ENCODE measurements around the gene CNNM3. TPM values are rescaled to one million over a fixed set of nuclear protein-coding genes. Genes with fewer than 3 reads are reported as not detected.

CNNM3 gene
- total RNA-seq, 1 donor from 2014 or later, result 29.0 TPM

DNA sequence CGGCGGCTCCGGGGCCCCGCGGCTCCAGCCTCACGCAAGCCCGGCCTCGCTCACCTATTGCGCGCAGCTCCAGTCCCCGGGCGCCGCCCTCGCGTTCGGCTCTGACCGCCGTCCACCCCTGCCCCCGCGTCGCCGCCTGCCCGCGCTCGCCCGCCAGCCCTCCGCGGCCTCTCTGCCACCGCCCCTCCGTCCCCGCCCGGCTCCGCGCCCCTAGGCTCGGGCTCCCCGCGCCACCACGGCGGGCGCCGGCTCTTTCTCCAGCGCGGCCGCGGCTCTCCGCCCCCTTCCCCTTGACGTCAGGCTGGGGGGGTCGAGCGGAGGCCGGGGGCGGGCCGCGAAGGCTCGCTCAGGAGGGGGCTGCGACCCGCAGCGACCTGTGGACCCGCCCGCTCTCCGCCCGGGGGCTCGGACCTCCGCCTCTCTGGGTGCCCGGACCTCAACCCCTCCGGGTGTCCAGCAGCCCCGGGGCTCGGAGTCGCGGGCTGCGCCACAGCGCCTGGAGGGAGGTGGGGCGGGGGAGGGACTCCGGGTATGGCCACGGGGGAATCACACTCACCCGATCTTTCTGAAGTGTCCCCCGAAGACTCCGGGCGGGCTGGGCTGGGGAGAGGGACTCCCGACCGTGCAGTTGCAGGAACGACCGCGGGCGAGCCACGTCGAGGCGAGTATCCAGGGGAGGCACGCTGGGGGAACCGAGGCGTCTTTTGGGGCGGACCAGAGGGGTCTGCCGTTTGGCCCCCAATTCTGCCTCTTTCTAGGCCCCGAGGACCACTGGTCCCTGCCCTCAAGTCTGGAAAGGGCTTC lies 54.0 kb downstream of the CNNM3 start, which contains the start of gene SEMA4C:
Gene SEMA4C (minus strand): TSS at position 259 of the 804 bp plus-strand sequence. CDS start 2,194 bp downstream, outside the sequence.
- Histone ChIP-seq H3K4me3 (peak within 1 kb of the TSS; percentile 97), H3K4me1 (peaks cover 67% of the 10 kb centered on the region), H3K27me3 (ENCODE audit: low read depth) (no peaks in the 10 kb centered on the region), H3K36me3 (peaks cover 25% of the 10 kb centered on the region), H3K27ac (peak within 1 kb of the TSS; percentile 96), H3K9me3 (no peaks in the 10 kb centered on the region)
- TF ChIP-seq, protein P1, sequence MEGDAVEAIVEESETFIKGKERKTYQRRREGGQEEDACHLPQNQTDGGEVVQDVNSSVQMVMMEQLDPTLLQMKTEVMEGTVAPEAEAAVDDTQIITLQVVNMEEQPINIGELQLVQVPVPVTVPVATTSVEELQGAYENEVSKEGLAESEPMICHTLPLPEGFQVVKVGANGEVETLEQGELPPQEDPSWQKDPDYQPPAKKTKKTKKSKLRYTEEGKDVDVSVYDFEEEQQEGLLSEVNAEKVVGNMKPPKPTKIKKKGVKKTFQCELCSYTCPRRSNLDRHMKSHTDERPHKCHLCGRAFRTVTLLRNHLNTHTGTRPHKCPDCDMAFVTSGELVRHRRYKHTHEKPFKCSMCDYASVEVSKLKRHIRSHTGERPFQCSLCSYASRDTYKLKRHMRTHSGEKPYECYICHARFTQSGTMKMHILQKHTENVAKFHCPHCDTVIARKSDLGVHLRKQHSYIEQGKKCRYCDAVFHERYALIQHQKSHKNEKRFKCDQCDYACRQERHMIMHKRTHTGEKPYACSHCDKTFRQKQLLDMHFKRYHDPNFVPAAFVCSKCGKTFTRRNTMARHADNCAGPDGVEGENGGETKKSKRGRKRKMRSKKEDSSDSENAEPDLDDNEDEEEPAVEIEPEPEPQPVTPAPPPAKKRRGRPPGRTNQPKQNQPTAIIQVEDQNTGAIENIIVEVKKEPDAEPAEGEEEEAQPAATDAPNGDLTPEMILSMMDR (IDR thresholded peaks at IDR 0.05), result no peak
- ATAC-seq (peak; percentile 69 to 70), DNase-seq (peak; percentile 70)
- intact Hi-C loops (cut with DNase I), result no loop called here

DNA sequence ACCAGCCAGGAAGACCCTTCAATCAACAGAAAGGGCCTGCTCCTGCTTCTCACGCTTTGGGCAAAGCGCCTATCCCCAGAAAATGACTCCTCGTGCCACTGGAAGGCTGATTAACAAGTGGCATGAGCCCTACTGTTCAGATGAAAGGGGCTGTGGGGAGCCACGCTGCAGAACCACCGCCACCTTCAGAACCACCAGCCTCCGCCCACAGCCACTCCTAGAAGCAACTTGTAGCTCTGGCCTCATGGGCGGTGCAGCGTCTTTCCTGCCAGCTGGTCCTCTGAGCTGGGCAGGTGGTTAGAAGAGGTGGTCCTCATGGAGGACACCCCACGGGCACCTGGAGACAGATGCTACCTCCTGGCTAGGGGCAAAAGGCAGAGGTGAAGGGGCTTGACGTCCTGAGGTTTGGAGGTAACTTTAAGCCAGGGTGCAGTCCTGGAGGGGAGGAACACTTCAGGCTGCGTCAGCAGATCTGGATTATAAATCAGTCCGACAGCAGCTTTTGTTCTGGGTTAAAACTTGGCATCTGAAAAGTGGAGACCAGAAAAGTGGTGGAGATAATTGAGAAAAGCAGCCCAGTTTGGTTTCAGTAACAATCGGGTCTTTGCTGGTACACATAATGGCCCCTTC lies 54.7 kb downstream of the CNNM3 start:
- ATAC-seq (peak; percentile 21 to 25), DNase-seq (peak; percentile 75)
- TF ChIP-seq, protein P1 (IDR thresholded peaks at IDR 0.05), result no peak
- Histone ChIP-seq H3K27ac (peak overlapping the region; percentile 96), H3K4me1 (peaks cover 65% of the 10 kb centered on the region), H3K4me3 (peak overlapping the region; percentile 97), H3K36me3 (peaks cover 18% of the 10 kb centered on the region), H3K27me3 (ENCODE audit: low read depth) (no peaks in the 10 kb centered on the region), H3K9me3 (no peaks in the 10 kb centered on the region)
- intact Hi-C loops (cut with DNase I), result no loop called here

GRCh38 chr2:96872591-96873349 lies 56.7 kb downstream of the CNNM3 start:
- H3K9me3 ChIP-seq, result no peaks in the 10 kb centered on the region
- no peaks in the 10 kb centered on the region for H3K27me3 ChIP-seq (ENCODE audit: low read depth)
- DNase-seq (no peak), ATAC-seq (no peak)
- no peaks in the 10 kb centered on the region for H3K36me3 ChIP-seq
- H3K4me3 ChIP-seq, result no peak overlapping the region
- TF ChIP-seq, protein P1 (IDR thresholded peaks at IDR 0.05), result no peak
- no peak overlapping the region for H3K27ac ChIP-seq
- intact Hi-C loops (cut with DNase I), result no loop called here
- H3K4me1 ChIP-seq, result peaks cover 44% of the 10 kb centered on the region

- Histone ChIP-seq H3K4me1 (peaks cover 39% of the 10 kb centered on the region), H3K27ac (peak overlapping the region; percentile 67), H3K27me3 (ENCODE audit: low read depth) (no peaks in the 10 kb centered on the region), H3K4me3 (no peak overlapping the region), H3K36me3 (no peaks in the 10 kb centered on the region), H3K9me3 (no peaks in the 10 kb centered on the region)
- DNase-seq (no peak), ATAC-seq (no peak)
- TF ChIP-seq, protein P1 (IDR thresholded peaks at IDR 0.05), result no peak
- intact Hi-C loops (cut with DNase I), result no loop called here
These were observed 57.6 kb downstream of the CNNM3 start for GRCh38 chr2:96873651-96874096.

GRCh38 chr2:96874198-96874831 lies 58.2 kb downstream of the CNNM3 start:
- ATAC-seq (no peak), DNase-seq (no peak)
- TF ChIP-seq, protein P1 (IDR thresholded peaks at IDR 0.05), result no peak
- Histone ChIP-seq H3K27me3 (ENCODE audit: low read depth) (no peaks in the 10 kb centered on the region), H3K36me3 (no peaks in the 10 kb centered on the region), H3K4me3 (no peak overlapping the region), H3K9me3 (no peaks in the 10 kb centered on the region), H3K4me1 (peaks cover 39% of the 10 kb centered on the region), H3K27ac (no peak overlapping the region)
- intact Hi-C loops (cut with DNase I), result no loop called here

Measured in lower lobe of right lung (tissue), 2 donors.